K562 (cell line): ENCODE results near the gene PBX1. TPM values are rescaled to one million over a fixed set of nuclear protein-coding genes. Genes with fewer than 3 reads are reported as not detected.
A peak's percentile ranks its signal among the peaks of the same experiment; 100 is the strongest.

Experiments used
- ATAC-seq: fragments of 200-7000 bp; cut with Tn5 transposase; 3 replicates; pipeline ENCODE4 v1.9.1; 2020; ENCODE audit warnings: moderate library complexity
- BruUV-seq: library from RNA; stranded (reverse); fragments of 400-500 nt; replicated peaks from 2 replicates; lab custom pipeline; 2021; lab: Mats Ljungman, UMichigan
- CTCF ChIA-PET: fragments of 300-600 bp; formaldehyde crosslinking; extraction: SDS; loops from one replicate; lab custom pipeline; 2021; ENCODE audit warnings: low intra/inter-chr PET ratio; lab: Yijun Ruan, JAX
- POLR2A ChIA-PET: fragments of 300-600, 350-650 bp; sonication (Branson Sonifier 250); formaldehyde crosslinking; extraction: SDS; loops from one replicate; lab custom pipeline; 2021; ENCODE audit warnings: antibody characterized with exemption, inconsistent platforms; lab: Yijun Ruan, JAX
- DNase-seq, 4 experiments: peaks; one replicate each; pipeline versions ENCODE4 v3.0.0 to v3.0.0-alpha.2; 2011 to 2018; ENCODE audit warnings: low spot score in 3 of 4, mixed read lengths in 3 of 4; ENCODE audit errors: extremely low read depth in 1 of 4
- FAIRE-seq: peaks from 2 replicates; lab custom pipeline; 2011; peaks lifted over from hg19 to GRCh38; lab: Jason Lieb, UNC
- H2AFZ ChIP-seq: 2 replicates; pipeline ENCODE4 v1.6.0; 2011; ENCODE audit warnings: low read depth, low read length, control low read depth, inconsistent platforms
- H3K27ac ChIP-seq: fragments of 200-600 bp; 3 replicates; pipeline ENCODE4 v1.8.0; 2011; ENCODE audit warnings: low read depth, mild to moderate bottlenecking, control low read depth, inconsistent platforms, low read length, moderate library complexity, mixed read lengths; ENCODE audit errors: extremely low read depth
- H3K27me3 ChIP-seq, 2 experiments: fragments of 300-600 bp in 1 of 2; 2 replicates in 1 of 2; 3 replicates in 1 of 2; pipeline versions ENCODE4 v1.6.0 to v1.8.0; 2011; ENCODE audit warnings: inconsistent platforms in 2 of 2, low read length in 2 of 2, mild to moderate bottlenecking in 1 of 2, mixed read lengths in 1 of 2, moderate library complexity in 1 of 2; ENCODE audit not compliant: control insufficient read depth in 2 of 2, insufficient read depth in 2 of 2
- H3K36me3 ChIP-seq: fragments of 300-600 bp; 3 replicates; pipeline ENCODE4 v1.8.0; 2011; ENCODE audit warnings: mild to moderate bottlenecking, low read length, inconsistent platforms; ENCODE audit not compliant: control insufficient read depth, insufficient read depth
- H3K4me1 ChIP-seq, 2 experiments: fragments of 200-600 bp in 1 of 2; replicated peaks in 1 of 2; 2 replicates in 1 of 2; 3 replicates in 1 of 2; pipeline versions ENCODE4 v1.5.1 to v1.8.0; 2011; ENCODE audit warnings: inconsistent platforms in 2 of 2, low read length in 2 of 2, mild to moderate bottlenecking in 1 of 2, mixed read lengths in 1 of 2, moderate library complexity in 1 of 2; ENCODE audit not compliant: control insufficient read depth in 2 of 2, insufficient read depth in 2 of 2
- H3K4me2 ChIP-seq: 2 replicates; pipeline ENCODE4 v1.6.1; 2011; ENCODE audit warnings: low read length, control low read depth, inconsistent platforms, mixed read lengths; ENCODE audit not compliant: insufficient read depth
- H3K4me3 ChIP-seq: fragments of 200-600 bp; sonication (generic), shearing (Covaris generic); 2 replicates; pipeline ENCODE4 v1.5.1; 2016; ENCODE audit warnings: control low read depth, inconsistent platforms
- H3K79me2 ChIP-seq: fragments of 200-600 bp; 3 replicates; pipeline ENCODE4 v1.8.0; 2011; ENCODE audit warnings: low read length, inconsistent platforms; ENCODE audit not compliant: control insufficient read depth, insufficient read depth
- H3K9ac ChIP-seq, 2 experiments: 2 replicates each; pipeline versions ENCODE4 v1.6.0 to v1.6.1; 2011; ENCODE audit warnings: low read depth in 2 of 2, low read length in 2 of 2, control low read depth in 1 of 2, inconsistent platforms in 1 of 2, mild to moderate bottlenecking in 1 of 2, mixed read lengths in 1 of 2; ENCODE audit not compliant: insufficient read depth in 1 of 2
- H3K9me1 ChIP-seq: one replicate; pipeline ENCODE4 v1.6.0; 2011; ENCODE audit warnings: inconsistent platforms, mild to moderate bottlenecking, low read length, moderate library complexity; ENCODE audit not compliant: control insufficient read depth, insufficient read depth
- H3K9me3 ChIP-seq: replicated peaks from 2 replicates; pipeline ENCODE4 v1.5.1; 2011; ENCODE audit warnings: low read depth, low read length, inconsistent platforms; ENCODE audit not compliant: control insufficient read depth, insufficient read depth
- H4K20me1 ChIP-seq: replicated peaks from 2 replicates; pipeline ENCODE4 v1.6.1; 2011; ENCODE audit warnings: low read length, inconsistent platforms, mixed read lengths; ENCODE audit not compliant: control insufficient read depth, insufficient read depth
- ARID3A ChIP-seq: IDR thresholded peaks from 2 replicates; pipeline ENCODE4 v1.6.1; 2012; ENCODE audit warnings: low read depth, low read length, improper control_type of control experiment, borderline replicate concordance
- CCAR2 ChIP-seq: fragments of 200-400 bp; formaldehyde crosslinking; IDR thresholded peaks from 2 replicates; pipeline ENCODE4 v1.6.1; 2017; ENCODE audit warnings: mild to moderate bottlenecking, low read depth, low read length
- CREM ChIP-seq: IDR thresholded peaks from 2 replicates; pipeline ENCODE4 v1.6.1; 2014; ENCODE audit warnings: antibody characterized with exemption, low read depth
- DIDO1 ChIP-seq: fragments of 450-650 bp; IDR thresholded peaks from 2 replicates; pipeline ENCODE4 v1.6.1; 2016; ENCODE audit warnings: low read depth, missing biosample characterization, missing genetic modification characterization
- IRF9 ChIP-seq: fragments of 450-650 bp; IDR thresholded peaks from 2 replicates; pipeline ENCODE4 v1.6.1; 2016; ENCODE audit warnings: missing biosample characterization, missing genetic modification characterization
- KLF1 ChIP-seq: fragments of 450-650 bp; IDR thresholded peaks from 2 replicates; pipeline ENCODE4 v1.6.1; 2016; ENCODE audit warnings: missing genetic modification characterization, missing compliant biosample characterization
- MCM7 ChIP-seq, 2 experiments: fragments of 450-650 bp; IDR thresholded peaks; 2 replicates each; pipeline ENCODE4 v1.6.1; 2016 to 2018
- NEUROD1 ChIP-seq: fragments of 150-350 bp; IDR thresholded peaks from 2 replicates; pipeline ENCODE4 v1.6.1; 2014; ENCODE audit warnings: borderline replicate concordance, low read length, low read depth; ENCODE audit not compliant: partially characterized antibody
- POLR3A ChIP-seq: IDR thresholded peaks from 2 replicates; pipeline ENCODE4 v1.6.1; 2011; ENCODE audit warnings: borderline replicate concordance, mild to moderate bottlenecking, moderate library complexity; ENCODE audit not compliant: insufficient read length, insufficient read depth; ENCODE audit errors: extremely low read depth
- TOE1 ChIP-seq, 2 experiments: fragments of 450-650 bp in 1 of 2; sonication (generic) in 1 of 2; formaldehyde crosslinking in 1 of 2; IDR thresholded peaks; 2 replicates each; pipeline versions ENCODE4 v1.7.1 to v1.8.0; 2016 to 2022; ENCODE audit warnings: borderline replicate concordance in 2 of 2, mild to moderate bottlenecking in 2 of 2, antibody characterized with exemption in 1 of 2, inconsistent platforms in 1 of 2, low read depth in 1 of 2, missing genetic modification reagents in 1 of 2, moderate library complexity in 1 of 2
- U2AF2 ChIP-seq: fragments of 200-400 bp; formaldehyde crosslinking; optimal IDR thresholded peaks from 2 replicates; pipeline ENCODE3; 2017; ENCODE audit warnings: low read depth, mild to moderate bottlenecking, low read length
- ZKSCAN3 ChIP-seq: fragments of 250-450 bp; sonication (Bioruptor Pico); IDR thresholded peaks from 2 replicates; pipeline ENCODE4 v1.4.0; 2020
- ZNF311 ChIP-seq: fragments of 250-450 bp; sonication (Bioruptor Pico); IDR thresholded peaks from 2 replicates; pipeline ENCODE4 v1.4.0; 2020; ENCODE audit warnings: mild to moderate bottlenecking, moderate library complexity
- ZNF507 ChIP-seq: conservative IDR thresholded peaks from 2 replicates; pipeline ENCODE4 v1.6.1; 2017; ENCODE audit warnings: missing genetic modification characterization, missing compliant biosample characterization
- WGBS: fragments of 100-300 bp; shearing (Covaris generic); methylation state at CpG from one replicate; pipeline ENCODE4 v1.1.6; 2016; ENCODE audit warnings: low coverage, mixed read lengths; ENCODE audit not compliant: insufficient coverage; ENCODE audit errors: missing lambda C conversion rate; 5-methylcytosine and 5-hydroxymethylcytosine counted together
- in situ Hi-C: fragments of 300-500 bp; cut with MboI; formaldehyde crosslinking; loops from 4 replicates; pipeline ENCODE4 v1.15.0; 2018; ENCODE audit warnings: inconsistent platforms, mixed read lengths
- intact Hi-C: fragments of 100-400 bp; cut with micrococcal nuclease; formaldehyde crosslinking; loops from 2 replicates; pipeline ENCODE4 v1.14.2; 2022
- polyA plus RNA-seq, 8 experiments: library from polyadenylated mRNA; depleted of rRNA in 4 of 8; stranded (reverse) in 5 of 8; unstranded in 3 of 8; fragments of >200 nt; fragmentation: Nextera tagmentation in 2 of 8; fragmentation: Illumina TruSeq in 1 of 8; extraction: Ambion mirVana in 2 of 8; extraction: Trizol in 1 of 8; gene quantifications; 2 replicates each; pipeline versions ENCODE4 v1.2.1 to v1.2.3, GENCODE V29; 2011 to 2014; ENCODE audit warnings: inconsistent platforms in 1 of 8, missing spikeins in 1 of 8
- total RNA-seq, 7 experiments: library from RNA; depleted of rRNA in 6 of 7; stranded (reverse); fragments of >200 nt in 6 of 7; fragmentation: Illumina TruSeq in 2 of 7; extraction: Trizol in 2 of 7; gene quantifications; 2 replicates each; pipeline versions ENCODE4 v1.2.1 to v1.2.3, GENCODE V29; 2011 to 2021; ENCODE audit warnings: low replicate concordance in 1 of 7

Gene PBX1
- total and polyA plus RNA-seq, 9 of the 15 experiments (the other 6 are each of a cell fraction or from before 2014, with no cell fraction given), result 0.03 to 0.62 (median 0.17) TPM

- CTCF ChIA-PET, result no interaction called here
- Histone ChIP-seq H3K27me3 (no peaks in the 10 kb centered on the region), H2AFZ (no peak overlapping the region)
- BruUV-seq, result no TSS peak
- TF ChIP-seq CCAR2, result no peak
- no peak for TF ChIP-seq ZNF507 (tag)
- TF ChIP-seq NEUROD1, result no peak
- no peak for TF ChIP-seq ARID3A
- no peak for TF ChIP-seq ZKSCAN3 (CRISPR knock-in tag)
- TF ChIP-seq KLF1 (tag), result no peak
- TF ChIP-seq IRF9 (tag), result no peak
- TF ChIP-seq POLR3A, result no peak
- TF ChIP-seq U2AF2, result no peak
- TF ChIP-seq ZNF311 (CRISPR knock-in tag), result no peak
- TF ChIP-seq CREM, result no peak
- no peak for TF ChIP-seq TOE1 (IDR thresholded peaks at IDR 0.05; ENCODE audit: borderline replicate concordance)
- TF ChIP-seq TOE1 (CRISPR knock-in tag; IDR thresholded peaks at IDR 0.05; ENCODE audit: borderline replicate concordance, low read depth), result no peak
- TF ChIP-seq DIDO1 (tag), result no peak
- no peak for TF ChIP-seq MCM7 (IDR thresholded peaks at IDR 0.05)
- TF ChIP-seq, all 486 proteins: peak for 0
- intact Hi-C loops (no loop called here), in situ Hi-C loops (no loop called here)
- Histone ChIP-seq H3K9me1 (no peaks in the 10 kb centered on the region), H3K27ac (no peak overlapping the region), H3K9me3 (no peaks in the 10 kb centered on the region), H3K4me2 (no peak overlapping the region), H3K9ac (no peak overlapping the region), H3K79me2 (no peaks in the 10 kb centered on the region), H3K36me3 (no peaks in the 10 kb centered on the region), H3K4me3 (no peak overlapping the region), H4K20me1 (no peaks in the 10 kb centered on the region), H3K4me1 (no peaks in the 10 kb centered on the region; a peak in 2 of 5 replicates)
- POLR2A ChIA-PET, result interaction anchor here (1.2 kb wide), 1 partner anchor 22 kb away, joined by 3 read pairs; no protein-coding TSS in a partner anchor
- 11% methylated on average over 1 of the region's 1 CpG for WGBS
- no peak for DNase-seq
- ATAC-seq, result no peak
- peak; percentile 37 for FAIRE-seq
Measured at GRCh38 chr1:164757625-164758024, 198.6 kb downstream of the PBX1 start.
